Activated naive CD4-positive, alpha-beta T cell treated with anti-CD3 and anti-CD28 coated beads, Interleukin-2, amount 50 U/mL, for 24 hours (primary cell): ENCODE results near the gene TMEM98.
"Not testable (repeated sequence)": the region's sequence is repeated elsewhere in the genome, so short reads cannot be mapped to it uniquely, and the experiment has no call there.

ENCODE experiments used
- H3K27ac Mint-ChIP-seq: one replicate; pipeline ENCODE4 v1.8.0; 2021; ENCODE audit warnings: mild to moderate bottlenecking, mixed read lengths
- H3K27me3 Mint-ChIP-seq: one replicate; pipeline ENCODE4 v1.8.0; 2021; ENCODE audit warnings: mixed read lengths
- H3K36me3 Mint-ChIP-seq: one replicate; pipeline ENCODE4 v1.8.0; 2021; ENCODE audit warnings: mixed read lengths
- H3K4me1 Mint-ChIP-seq: one replicate; pipeline ENCODE4 v1.8.0; 2021; ENCODE audit warnings: mixed read lengths
- H3K4me3 Mint-ChIP-seq: one replicate; pipeline ENCODE4 v1.8.0; 2021; ENCODE audit warnings: mild to moderate bottlenecking, mixed read lengths
- H3K9me3 Mint-ChIP-seq: one replicate; pipeline ENCODE4 v1.8.0; 2021; ENCODE audit warnings: mixed read lengths

The TMEM98 gene

DNA sequence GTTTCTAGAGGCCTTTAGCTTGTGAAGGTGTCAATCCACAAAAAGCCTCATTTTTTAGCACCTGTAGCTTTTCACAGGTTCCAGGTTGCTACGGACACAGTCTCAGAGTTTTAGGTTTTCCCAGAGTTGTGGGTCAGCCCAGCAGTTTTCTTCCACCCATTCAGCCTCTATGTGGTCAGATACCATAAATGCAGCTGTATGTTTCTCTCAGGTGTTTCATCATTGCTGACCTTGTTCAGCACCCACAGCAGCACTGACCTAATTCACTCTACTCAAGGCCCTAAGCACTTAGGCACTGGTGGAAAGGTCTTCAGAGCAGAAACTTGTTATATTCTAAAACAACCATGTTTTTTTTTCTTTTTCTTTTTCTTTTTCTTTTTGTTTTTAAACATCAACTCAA lies 48.7 kb downstream of the TMEM98 start:
- no peak overlapping the region for H3K4me3 Mint-ChIP-seq

GRCh38 chr17:32980230-32980629 lies 52.3 kb downstream of the TMEM98 start:
- Mint-ChIP-seq H3K4me1 (no peaks in the 10 kb centered on the region), H3K27ac (no peak overlapping the region), H3K9me3 (no peaks in the 10 kb centered on the region), H3K4me3 (no peak overlapping the region), H3K36me3 (peaks cover 2% of the 10 kb centered on the region), H3K27me3 (peaks cover 10% of the 10 kb centered on the region)

More for the DNA sequence above, 48.7 kb downstream of the TMEM98 start:
- Mint-ChIP-seq H3K9me3 (no peaks in the 10 kb centered on the region), H3K4me1 (no peaks in the 10 kb centered on the region), H3K27ac (no peak overlapping the region), H3K36me3 (no peaks in the 10 kb centered on the region), H3K27me3 (no peaks in the 10 kb centered on the region)

GRCh38 chr17:32981611-32982010 lies 53.7 kb downstream of the TMEM98 start:
- not testable (repeated sequence) for H3K36me3 Mint-ChIP-seq, H3K27ac Mint-ChIP-seq, H3K4me3 Mint-ChIP-seq, H3K9me3 Mint-ChIP-seq, H3K27me3 Mint-ChIP-seq, H3K4me1 Mint-ChIP-seq

GRCh38 chr17:32985050-32985756 lies 57.2 kb downstream of the TMEM98 start:
- H3K27me3 Mint-ChIP-seq: peaks cover 10% of the 10 kb centered on the region
- H3K9me3 Mint-ChIP-seq: peaks cover 5% of the 10 kb centered on the region
- no peak overlapping the region for H3K27ac Mint-ChIP-seq
- H3K4me3 Mint-ChIP-seq: no peak overlapping the region
- peaks cover 2% of the 10 kb centered on the region for H3K36me3 Mint-ChIP-seq
- H3K4me1 Mint-ChIP-seq: no peaks in the 10 kb centered on the region

DNA sequence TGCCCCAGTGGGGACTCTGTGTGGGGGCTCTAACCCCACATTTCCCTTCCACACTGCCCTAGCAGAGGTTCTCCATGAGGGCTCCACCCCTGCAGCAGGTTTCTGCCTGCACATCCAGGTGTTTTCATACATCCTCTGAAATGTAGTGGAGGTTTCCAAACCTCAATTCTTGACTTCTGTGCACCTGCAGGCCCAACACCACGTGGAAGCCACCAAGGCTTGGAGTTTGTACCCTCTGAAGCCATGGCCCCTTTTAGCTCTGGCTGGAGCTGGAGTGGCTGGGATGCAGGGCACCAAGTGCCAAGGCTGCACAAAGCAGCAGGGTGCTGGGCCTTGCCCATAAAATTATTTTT lies 59.5 kb downstream of the TMEM98 start:
- not testable (repeated sequence) for H3K27me3 Mint-ChIP-seq, H3K36me3 Mint-ChIP-seq, H3K27ac Mint-ChIP-seq, H3K9me3 Mint-ChIP-seq, H3K4me1 Mint-ChIP-seq, H3K4me3 Mint-ChIP-seq

GRCh38 chr17:32987868-32988267 lies 59.9 kb downstream of the TMEM98 start:
- H3K27ac Mint-ChIP-seq, H3K4me3 Mint-ChIP-seq, H3K36me3 Mint-ChIP-seq, H3K9me3 Mint-ChIP-seq, H3K4me1 Mint-ChIP-seq, H3K27me3 Mint-ChIP-seq: not testable (repeated sequence)

- H3K4me3 Mint-ChIP-seq: no peak overlapping the region
- no peak overlapping the region for H3K27ac Mint-ChIP-seq
- no peaks in the 10 kb centered on the region for H3K4me1 Mint-ChIP-seq
- peaks cover 8% of the 10 kb centered on the region for H3K27me3 Mint-ChIP-seq
- H3K9me3 Mint-ChIP-seq: peaks cover 5% of the 10 kb centered on the region
- H3K36me3 Mint-ChIP-seq: no peaks in the 10 kb centered on the region
Observed at GRCh38 chr17:32988481-32989101, 60.6 kb downstream of the TMEM98 start.

GRCh38 chr17:32992321-32993033 lies 64.5 kb downstream of the TMEM98 start:
- Mint-ChIP-seq H3K27me3 (peaks cover 1% of the 10 kb centered on the region), H3K4me1 (no peaks in the 10 kb centered on the region), H3K36me3 (no peaks in the 10 kb centered on the region), H3K4me3 (no peak overlapping the region), H3K9me3 (peaks cover 5% of the 10 kb centered on the region), H3K27ac (no peak overlapping the region)

- Mint-ChIP-seq H3K27ac (no peak overlapping the region), H3K9me3 (peaks cover 5% of the 10 kb centered on the region), H3K36me3 (no peaks in the 10 kb centered on the region), H3K4me3 (no peak overlapping the region), H3K27me3 (peaks cover 6% of the 10 kb centered on the region), H3K4me1 (peaks cover 5% of the 10 kb centered on the region)
Observed at GRCh38 chr17:32993977-32994376, 66.0 kb downstream of the TMEM98 start.
